ENCODE data around the gene ADAMTS14. TPM values are rescaled to one million over a fixed set of nuclear protein-coding genes. Genes with fewer than 3 reads are reported as not detected.

ADAMTS14 gene
- total RNA-seq, 1 experiment from 2014 or later: 10.1 TPM

GRCh38 chr10:70728328-70728727 lies 56.0 kb downstream of the ADAMTS14 start:
- no peak for DNase-seq (ENCODE audit: low read depth)

DNA sequence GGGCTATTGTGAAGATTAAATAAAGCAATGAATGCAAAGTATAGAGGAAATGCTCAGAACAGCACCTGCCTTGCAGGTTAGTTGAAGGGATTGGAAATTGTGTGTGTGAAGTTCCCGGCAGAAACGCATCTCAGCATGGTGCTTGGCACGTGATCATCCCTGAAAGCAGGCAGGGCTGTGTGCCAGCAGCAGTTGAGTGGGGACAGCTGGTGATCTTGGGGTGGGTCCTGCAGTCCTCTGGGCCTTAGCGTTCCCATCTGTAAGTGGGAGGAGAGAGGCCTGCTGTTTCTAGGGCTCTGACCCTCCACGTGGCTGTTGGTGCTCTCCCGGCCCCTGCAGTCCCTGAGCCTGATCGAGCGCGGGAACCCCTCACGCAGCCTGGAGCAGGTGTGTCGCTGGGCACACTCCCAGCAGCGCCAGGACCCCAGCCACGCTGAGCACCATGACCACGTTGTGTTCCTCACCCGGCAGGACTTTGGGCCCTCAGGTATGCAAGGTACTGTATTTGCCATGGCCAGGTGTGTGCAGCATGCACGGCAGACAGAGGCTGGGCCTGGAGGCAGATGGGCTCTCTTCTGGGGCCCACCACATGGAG lies 57.6 kb downstream of the ADAMTS14 start:
- DNase-seq (ENCODE audit: low read depth): no peak

DNA sequence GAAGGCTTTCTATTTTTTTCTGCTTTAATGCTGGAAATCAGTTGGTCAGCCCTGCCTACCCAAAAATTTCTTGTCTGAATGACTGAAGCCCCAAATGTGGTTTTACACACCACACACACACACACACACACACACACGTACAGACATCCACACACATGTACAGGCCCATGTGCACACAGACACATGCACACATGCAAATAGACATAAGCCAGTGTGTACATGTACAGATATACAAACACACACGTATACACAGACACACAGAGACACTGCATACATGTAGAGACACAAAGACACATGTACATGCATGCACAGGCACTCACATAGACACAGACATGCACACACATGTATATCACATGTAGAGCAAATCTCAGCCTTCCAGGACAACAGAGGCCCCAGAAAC lies 58.6 kb downstream of the ADAMTS14 start:
- DNase-seq (ENCODE audit: low read depth): no peak

DNA sequence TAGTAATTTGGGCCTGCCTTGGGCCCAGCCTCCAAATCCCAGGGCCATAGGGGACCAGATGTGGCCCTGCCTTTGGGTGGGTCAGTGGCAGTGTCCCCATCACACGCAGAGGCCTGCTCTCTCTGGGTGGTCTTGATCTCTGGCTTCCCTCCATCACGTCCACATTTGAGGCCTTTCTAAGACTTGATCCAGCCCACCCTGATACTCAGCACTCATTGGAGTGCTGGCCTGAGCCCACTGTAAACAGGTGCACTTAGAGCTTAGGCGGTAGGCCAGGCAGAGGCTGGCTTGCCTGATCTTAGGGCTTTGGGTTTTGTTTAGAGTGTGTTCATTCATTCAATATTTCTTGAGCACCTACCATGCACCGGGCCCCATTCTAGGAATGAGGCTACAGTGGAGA lies 60.3 kb downstream of the ADAMTS14 start:
- no peak for DNase-seq (ENCODE audit: low read depth)

GRCh38 chr10:70733051-70733450 lies 60.7 kb downstream of the ADAMTS14 start:
- DNase-seq (ENCODE audit: low read depth): no peak

GRCh38 chr10:70735161-70735560 lies 62.9 kb downstream of the ADAMTS14 start:
- DNase-seq (ENCODE audit: low read depth): no peak

DNA sequence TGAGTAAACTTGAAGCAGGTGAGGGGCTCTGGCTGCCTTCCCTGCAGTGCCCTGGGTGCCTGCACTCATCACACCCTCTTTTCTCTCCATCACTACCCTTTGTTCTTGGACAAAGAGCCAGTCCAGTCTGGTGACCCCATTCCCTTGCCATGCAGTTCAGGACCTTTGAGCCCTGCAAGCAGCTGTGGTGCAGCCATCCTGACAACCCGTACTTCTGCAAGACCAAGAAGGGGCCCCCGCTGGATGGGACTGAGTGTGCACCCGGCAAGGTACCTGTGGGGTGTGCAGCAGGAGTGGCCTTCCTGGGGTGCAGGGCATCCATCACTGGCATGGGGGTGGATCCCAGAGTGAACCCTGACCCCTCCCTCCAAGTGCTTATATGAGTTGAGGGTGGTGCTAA lies 64.2 kb downstream of the ADAMTS14 start:
- no peak for DNase-seq (ENCODE audit: low read depth)

- no peak for DNase-seq (ENCODE audit: low read depth)
Measured at GRCh38 chr10:70737250-70737649, 64.9 kb downstream of the ADAMTS14 start.

GRCh38 chr10:70738006-70738760 lies 65.9 kb downstream of the ADAMTS14 start:
- no peak for DNase-seq (ENCODE audit: low read depth)

DNA sequence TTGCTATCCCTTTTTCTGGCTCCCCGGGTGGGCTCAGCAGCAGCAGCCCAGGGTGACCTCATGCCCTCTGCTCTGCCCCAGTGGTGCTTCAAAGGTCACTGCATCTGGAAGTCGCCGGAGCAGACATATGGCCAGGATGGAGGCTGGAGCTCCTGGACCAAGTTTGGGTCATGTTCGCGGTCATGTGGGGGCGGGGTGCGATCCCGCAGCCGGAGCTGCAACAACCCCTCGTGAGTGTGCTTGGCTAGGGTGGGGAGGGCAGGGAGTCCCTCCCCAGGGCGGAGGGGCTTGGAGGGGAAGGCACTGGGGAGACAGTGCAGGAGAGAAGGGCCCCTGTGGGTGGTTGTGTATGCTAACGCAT lies 66.4 kb downstream of the ADAMTS14 start:
- no peak for DNase-seq (ENCODE audit: low read depth)

GRCh38 chr10:70740406-70741288 lies 68.3 kb downstream of the ADAMTS14 start:
- DNase-seq (ENCODE audit: low read depth): peak; percentile 35

- peak; percentile 79 for DNase-seq (ENCODE audit: low read depth)
Measured at GRCh38 chr10:70742537-70743429, 70.5 kb downstream of the ADAMTS14 start.

DNA sequence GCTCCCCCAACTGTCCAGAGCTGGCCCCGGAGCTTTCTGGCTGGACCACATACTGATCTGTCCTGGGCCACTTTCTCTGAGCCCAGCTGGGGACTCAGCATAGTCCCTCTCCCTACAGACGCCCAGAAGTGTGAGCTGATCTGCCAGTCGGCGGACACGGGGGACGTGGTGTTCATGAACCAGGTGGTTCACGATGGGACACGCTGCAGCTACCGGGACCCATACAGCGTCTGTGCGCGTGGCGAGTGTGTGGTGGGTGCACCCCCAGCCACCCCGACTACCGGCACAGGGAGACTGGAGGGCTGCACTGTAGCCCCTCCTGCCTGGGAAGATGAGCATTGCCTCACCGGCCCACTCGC lies 71.1 kb downstream of the ADAMTS14 start:
- DNase-seq (ENCODE audit: low read depth): no peak

GRCh38 chr10:70743879-70744278 lies 71.6 kb downstream of the ADAMTS14 start:
- DNase-seq (ENCODE audit: low read depth): no peak

GRCh38 chr10:70744617-70745143 lies 72.4 kb downstream of the ADAMTS14 start:
- no peak for DNase-seq (ENCODE audit: low read depth)

DNA sequence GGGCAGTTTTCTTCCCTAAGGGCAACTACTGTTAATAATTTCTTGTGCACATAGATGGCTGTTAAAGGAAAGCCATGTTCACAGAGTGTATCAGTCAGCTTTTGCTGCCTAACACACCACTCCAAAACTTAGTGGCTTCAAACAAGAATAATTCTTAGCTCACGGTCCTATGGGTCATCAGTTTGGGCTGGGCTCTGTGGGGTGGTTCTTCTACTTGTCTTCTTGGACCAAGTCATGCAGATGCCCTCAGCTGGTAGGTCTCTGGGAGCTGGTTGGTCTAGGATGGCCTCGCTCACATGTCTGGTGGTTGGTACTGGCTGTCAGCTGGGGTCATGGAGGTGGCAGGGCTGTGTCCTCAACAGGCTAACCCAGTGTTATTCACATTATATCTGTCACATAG lies 73.2 kb downstream of the ADAMTS14 start:
- no peak for DNase-seq (ENCODE audit: low read depth)

- no peak for DNase-seq (ENCODE audit: low read depth)
Measured at GRCh38 chr10:70747192-70747965, 75.1 kb downstream of the ADAMTS14 start.

DNA sequence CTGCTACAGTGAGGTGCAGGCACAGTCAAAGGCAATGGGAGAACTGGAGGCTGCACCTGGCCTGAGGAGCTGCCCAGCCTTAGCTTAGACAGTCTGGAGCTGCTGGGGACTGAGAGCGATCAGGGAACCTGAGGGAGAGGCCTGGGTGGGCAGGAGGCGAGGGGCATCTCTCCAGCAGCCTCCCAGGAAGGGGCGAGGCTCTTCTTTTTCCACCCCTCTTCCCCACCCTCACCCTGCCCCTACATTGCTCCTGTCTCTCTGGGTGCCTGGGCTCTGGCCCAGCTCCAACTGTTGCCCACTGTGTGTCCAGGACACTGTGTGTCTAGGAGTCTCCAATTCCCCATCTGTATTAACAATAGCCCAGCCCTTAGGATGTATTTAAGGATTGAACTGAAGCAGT lies 76.0 kb downstream of the ADAMTS14 start:
- DNase-seq (ENCODE audit: low read depth): no peak

DNA sequence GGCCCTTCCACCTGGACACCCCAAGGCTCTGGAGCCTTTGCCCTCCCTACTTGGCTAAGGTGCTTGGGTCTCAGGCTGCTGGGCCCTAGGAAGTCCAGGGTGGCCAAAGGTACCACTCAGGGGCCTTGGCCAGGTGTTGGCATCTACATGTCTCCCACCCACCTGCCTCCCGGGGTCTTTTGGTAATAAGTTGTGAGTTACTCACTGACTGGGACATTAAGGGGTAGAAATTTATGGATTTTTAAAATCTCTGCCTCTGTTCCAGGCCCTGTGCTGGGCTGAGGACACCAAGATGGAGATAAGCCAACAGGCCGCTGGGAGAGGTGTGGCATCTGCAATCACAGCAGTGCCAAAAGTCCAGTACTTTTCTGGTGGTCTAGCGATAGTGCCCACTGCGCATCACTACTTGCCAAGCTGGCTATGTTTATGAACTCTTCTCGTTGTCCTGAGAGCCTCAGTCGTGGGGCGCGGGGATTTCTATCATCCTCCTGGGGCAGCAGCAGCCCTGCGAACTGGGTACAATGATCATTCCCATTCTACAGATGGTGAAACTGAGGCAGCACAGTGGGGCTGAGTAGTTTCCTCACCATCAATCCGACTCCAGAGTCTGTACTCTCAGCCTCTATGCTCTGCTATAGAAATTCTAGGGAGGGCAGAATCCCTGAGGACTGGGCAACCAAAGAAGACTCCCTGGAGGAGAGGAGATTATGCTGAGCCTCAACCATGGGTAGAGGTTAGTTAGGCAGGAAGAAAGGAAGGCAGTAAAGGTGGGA lies 76.7 kb downstream of the ADAMTS14 start:
- DNase-seq (ENCODE audit: low read depth): no peak

GRCh38 chr10:70749756-70750155 lies 77.5 kb downstream of the ADAMTS14 start:
- no peak for DNase-seq (ENCODE audit: low read depth)

All from RPMI7951 (cell line).